Stimulated activated CD8-positive, alpha-beta memory T cell treated with anti-CD3 and anti-CD28 coated beads, Interleukin-15, amount 100 ng/mL, for 48 hours (primary cell): Measurements from ENCODE around the gene HPSE2.
A peak's percentile ranks its signal among the peaks of the same experiment; 100 is the strongest.
"Not testable (repeated sequence)": the region's sequence is repeated elsewhere in the genome, so short reads cannot be mapped to it uniquely, and the experiment has no call there.

Source experiments
- DNase-seq, 2 donors: peaks; one replicate each; pipeline ENCODE4 v3.0.0-alpha.2; 2020; ENCODE audit warnings: low read depth in 2 of 2

HPSE2 gene

GRCh38 chr10:99235658-99236626 lies at the start of gene HPSE2:
TSS of gene HPSE2 (minus strand) at chr10:99235852.
- no peak for DNase-seq

DNA sequence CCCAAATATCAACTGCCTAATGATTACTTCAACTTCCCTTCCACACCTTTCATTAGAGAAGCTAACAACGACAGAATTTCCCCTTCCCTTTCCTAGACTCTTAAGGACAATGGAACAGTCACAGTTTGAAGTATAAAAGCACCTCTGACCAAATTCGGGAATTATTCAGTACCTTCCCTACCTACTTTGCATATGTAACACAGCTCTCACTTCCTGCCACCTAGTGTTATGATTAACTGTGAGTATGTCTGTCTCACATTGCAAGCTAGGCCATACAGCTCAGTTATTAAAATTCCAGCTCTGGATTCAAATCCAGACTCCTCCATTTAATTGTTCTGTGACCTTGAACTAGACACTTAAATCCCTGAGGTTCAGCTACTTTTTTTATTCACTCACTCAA lies 44.8 kb upstream of the HPSE2 start:
- DNase-seq: no peak

GRCh38 chr10:99279626-99280111 lies 44.0 kb upstream of the HPSE2 start:
- DNase-seq: no peak

DNA sequence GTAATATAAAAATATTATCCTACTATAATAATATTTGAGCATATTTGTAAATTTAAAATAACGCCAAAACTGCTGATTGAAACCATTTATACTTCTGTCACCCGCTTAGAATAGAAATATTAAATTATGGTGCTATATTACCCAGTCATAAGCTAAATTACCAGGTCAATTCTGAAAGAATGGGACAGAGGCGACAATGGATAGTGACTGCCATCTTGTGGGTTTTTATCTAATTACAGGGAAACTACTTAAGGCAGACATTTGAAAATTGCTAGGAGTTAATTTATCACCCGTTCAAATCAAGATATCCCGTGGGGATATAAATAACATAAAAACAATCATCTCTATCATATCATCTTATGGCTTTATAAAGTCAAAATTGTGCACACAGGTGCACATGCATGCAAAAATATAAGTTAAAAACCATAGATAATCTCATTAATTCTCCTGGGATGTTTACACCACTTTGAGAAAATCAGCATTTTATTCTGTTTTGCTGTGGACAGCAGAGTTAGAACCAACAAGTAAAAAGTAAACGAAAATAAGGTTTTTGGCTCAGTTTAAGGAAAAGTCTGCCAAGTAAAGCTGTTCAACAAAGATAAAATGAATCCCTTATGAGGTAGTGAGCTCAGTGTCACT lies 41.3 kb upstream of the HPSE2 start:
- no peak for DNase-seq

DNA sequence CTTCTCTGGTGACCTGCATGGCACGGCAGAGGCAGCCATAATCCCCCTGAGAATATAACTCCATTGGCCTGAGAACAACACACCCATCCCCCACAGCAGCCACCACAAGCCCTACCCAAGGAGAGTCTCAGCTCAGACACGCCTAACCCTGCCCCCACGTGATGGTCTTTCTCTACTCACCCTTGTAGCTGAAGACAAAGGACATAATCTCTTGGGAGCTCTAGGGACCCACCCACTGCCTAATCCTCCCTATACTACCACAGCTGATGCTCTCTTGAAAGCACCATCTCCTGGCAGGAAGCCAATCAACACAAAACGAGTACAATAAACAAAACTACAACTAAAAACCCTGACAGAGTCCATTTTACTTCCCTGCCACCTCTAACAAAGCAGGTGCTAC lies 30.7 kb upstream of the HPSE2 start:
- no peak for DNase-seq

GRCh38 chr10:99248824-99249223 lies 13.2 kb upstream of the HPSE2 start:
- DNase-seq: no peak

- DNase-seq: not testable (repeated sequence)
Measured at GRCh38 chr10:99247893-99248292, 12.2 kb upstream of the HPSE2 start.

DNA sequence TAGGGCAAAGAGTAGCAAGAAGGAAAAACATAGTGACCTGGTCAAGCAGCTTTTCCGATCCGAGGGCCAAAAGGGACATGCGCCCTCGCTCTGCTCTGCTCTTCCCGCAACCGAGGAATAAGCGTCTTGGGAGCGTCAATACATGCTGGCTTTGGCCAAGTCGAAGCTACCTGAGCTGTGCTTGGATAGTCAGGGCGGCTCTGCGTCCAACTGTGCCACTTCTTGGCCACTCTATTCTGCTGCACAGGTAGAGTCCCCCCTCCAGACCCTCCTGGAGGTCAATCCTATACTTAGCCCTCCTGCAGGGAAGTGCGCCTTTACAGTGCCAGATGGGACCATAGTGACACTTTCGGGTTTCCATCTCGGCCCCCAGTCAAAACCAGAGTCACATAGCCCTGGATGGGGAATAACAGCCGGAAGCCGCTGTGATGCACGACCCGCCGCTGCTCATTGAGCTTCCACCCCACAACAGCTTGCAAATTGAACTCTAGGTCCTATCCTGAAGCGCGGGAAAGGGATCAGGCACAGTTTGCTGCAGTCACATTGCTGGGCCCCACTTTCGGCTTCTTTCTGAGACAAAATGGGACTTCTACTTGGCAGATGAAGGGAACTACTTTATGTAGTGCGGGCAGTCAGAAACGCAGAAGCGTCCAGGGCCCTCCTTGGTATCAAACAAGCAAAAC lies 1.1 kb upstream of the HPSE2 start:
- DNase-seq: no peak

DNA sequence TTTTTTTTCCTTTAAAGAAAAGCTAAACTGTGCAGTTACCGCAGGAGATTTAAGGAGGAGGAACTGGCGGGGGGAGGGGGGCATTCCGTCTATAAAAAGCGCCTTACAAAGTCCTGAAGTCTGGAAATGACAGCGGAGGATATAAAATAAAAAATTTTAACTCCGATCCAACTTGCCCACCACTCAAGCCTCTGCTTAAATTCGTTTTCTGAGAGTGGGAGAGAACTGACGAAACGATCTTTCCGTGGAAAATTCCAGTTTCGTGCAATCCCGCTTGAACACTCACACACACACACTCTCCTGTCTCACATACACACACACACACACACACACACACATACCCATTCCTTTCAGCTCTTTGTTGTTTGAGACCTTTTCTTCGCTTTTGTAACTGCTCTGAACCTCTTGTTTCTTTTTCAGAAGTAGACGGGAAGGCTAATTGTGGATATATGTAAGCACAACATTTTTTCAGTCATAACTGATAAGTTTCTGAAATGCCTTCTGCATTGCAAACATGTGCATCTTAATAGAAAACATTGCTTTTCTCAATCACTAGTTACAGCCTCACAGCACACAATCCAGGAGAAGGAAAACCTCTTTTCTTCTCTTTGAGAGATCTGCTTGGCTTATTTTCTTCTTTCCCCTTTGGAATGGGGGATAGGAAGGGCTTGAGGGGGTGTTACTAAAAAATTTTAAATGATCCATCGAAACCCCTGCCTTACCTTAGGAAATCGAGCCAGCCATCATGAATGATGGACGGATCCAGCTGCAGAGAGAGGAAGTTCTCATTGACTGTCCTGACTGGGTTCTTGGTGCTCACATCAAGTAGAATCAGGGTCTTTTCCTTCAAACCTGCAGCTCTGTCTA lies 628 bp downstream of the HPSE2 start:
- no peak for DNase-seq

DNA sequence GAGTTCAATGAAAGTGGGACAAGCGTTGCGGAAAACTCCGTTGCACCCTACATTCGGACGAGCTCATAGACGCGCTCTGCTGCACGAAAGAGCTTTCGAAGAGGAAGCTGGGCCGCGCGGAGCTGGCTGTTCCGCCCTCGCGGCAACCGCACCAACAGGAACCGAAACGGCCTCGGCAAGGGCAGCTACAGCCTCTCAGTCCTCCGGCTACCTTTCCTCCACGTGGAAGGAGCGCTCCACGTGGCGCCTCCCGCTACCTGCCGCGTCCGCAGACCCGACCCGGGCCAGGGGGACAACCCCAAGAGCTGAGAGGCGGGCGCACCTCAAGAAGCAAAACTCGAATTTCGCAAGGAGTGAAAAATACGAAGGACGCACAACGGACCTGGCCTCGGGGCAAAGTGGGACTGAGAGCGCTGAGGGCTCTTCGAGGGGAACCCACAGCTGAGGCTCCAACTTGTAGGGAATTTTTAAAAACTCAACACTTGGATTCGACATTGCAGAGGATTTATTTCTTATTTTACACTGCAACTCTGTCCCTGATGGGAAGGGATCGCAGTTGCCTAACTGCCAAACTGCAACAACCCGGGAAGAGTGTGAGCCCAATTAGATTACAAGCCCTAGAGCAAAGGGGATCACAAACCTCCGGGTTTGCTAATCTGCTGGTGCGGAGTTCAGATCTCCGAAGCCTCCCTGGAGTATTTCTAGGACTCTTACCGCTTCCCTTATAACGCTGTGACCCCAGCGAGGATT lies 1.4 kb downstream of the HPSE2 start:
- DNase-seq: peak; percentile 23 to 28

DNA sequence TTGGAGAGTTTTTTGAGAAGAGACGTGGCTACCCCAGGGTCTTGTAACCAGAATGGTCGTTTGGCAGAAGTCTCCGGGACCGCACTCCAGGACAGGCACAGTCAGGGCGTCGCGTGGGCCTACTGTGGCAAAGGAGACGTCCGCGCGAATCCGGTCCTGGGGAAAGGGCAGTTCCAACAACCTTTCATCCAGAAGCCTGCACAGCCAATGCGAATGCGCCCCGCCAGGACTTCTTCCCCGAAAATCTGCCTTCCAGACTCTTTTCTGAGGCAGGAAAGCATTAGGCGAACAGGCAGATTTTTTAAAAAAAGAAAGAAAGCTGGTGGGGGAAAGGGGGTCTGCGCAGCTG lies 2.0 kb downstream of the HPSE2 start:
- no peak for DNase-seq

DNA sequence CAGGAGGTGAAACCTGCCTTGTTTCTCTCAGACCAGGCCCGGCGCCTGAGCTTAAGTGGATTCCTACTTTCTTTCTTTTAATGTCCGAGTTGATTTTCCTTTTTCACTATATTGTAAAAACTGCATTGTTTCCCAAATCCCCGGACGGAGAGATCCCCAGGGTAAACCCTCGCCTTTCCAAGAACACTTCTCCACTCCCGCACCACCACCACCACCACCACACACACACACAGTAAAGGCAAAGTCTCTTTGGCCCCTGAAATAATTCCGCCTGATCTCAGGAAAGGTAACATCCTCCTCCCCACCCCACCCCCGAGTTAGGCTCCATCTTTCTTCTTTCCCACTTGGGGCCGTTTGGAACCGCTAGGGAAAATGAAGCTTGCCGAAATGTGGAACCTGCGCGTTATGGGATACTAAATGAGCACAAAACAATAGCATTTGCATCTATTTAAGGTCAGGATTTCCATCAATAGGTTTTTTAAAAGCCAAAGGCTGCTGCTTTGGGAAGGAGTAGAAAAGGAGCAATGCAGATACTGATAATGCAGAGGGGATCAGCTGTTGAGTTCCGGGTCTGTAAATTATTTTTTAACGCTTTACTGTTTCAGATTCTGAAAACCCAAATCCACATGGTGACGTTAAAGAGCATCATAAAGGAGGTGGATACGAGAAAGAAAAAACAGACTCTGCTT lies 2.5 kb downstream of the HPSE2 start:
- no peak for DNase-seq

GRCh38 chr10:99232360-99232999 lies 3.2 kb downstream of the HPSE2 start:
- DNase-seq: no peak

DNA sequence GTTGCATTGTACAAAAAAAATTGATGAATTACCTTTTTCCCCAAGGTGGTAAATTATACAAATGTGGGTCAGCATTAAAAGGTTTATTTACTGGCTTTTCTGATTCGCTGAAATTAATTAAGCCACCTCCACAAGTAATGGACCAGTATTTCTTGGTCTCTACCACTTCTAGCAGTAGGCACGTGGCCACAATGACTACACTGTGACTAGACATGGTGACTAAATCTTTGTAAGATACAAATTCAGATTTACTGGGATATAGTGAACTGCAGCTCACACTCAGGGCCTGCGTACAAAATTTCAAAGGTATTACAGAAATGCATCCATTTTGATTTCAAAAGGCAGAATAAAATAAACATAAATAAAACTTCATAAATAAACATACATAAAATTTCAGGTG lies 10.9 kb downstream of the HPSE2 start:
- no peak for DNase-seq

GRCh38 chr10:99207340-99207739 lies 28.3 kb downstream of the HPSE2 start:
- DNase-seq: no peak

DNA sequence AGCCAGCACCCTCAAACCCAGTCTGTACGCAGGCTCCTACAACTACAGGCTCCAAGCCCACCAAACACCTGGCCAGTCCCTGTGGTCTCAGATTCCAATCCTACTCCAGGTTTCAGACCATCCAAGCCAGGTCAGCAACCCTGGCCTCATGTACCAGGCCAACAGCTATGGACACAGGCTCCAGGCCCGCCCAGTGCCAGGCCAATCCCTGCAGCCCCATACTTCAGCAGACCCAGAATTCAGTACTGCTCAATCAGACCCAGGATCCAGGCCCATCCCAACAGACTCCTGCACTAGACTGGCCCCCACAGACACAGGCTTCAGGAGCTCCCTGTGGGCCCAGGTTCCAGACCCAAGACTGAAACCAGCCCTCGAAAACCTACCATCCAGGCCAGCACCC lies 32.3 kb downstream of the HPSE2 start:
- no peak for DNase-seq

DNA sequence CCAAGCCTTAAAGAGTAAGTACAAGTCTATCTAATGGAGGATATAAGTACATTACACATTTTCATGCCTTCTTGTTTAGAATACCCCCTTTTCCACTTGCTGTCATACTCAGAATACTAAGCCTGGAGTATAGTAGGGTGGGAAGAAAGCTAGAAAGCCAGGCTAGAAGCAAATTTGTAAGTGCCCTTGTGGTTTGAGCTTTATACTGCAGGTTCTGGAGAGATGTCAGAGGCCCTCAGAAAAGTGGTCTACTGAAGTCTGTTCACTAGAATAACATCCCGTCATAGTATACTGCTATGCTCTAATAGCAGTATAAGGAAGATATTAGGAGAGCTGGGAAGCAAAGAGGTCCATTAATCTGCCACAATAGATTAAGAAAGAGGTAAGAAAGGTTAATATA lies 62.7 kb downstream of the HPSE2 start:
- DNase-seq: no peak

- no peak for DNase-seq
Measured at GRCh38 chr10:99172128-99172738, 63.4 kb downstream of the HPSE2 start.

DNA sequence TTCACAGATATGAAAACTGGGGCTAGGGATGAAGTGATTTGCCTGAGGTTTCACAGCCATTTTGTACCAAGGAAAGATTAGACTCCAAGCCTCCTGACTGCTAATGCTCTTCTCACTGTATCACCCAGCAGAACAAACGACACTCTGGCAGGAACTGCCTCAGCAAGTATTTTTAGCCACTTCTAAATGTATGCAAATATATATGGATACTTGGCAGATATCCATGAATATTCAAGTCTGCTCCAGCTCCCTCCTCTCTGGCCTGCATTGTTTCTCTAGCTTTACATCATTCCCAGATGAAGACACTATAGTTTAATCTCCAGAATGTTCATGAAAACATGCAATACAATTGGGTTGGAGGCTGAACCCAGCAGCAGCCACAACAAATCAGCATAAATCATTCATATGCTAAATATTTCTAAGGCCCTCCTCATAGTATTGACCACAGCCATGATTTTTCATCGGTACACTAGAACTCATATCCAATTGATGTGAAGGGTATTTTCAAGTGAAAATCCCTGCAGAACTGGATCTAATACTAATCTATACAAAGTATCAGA lies 65.5 kb downstream of the HPSE2 start:
- no peak for DNase-seq
